ENCODE results near the gene ACOT11.

The ACOT11 gene

GRCh38 chr1:54645806-54646676 is 98.0 kb downstream of the ACOT11 start:
- no peak for DNase-seq (ENCODE audit: low read depth, low spot score)

GRCh38 chr1:54649130-54649898 is 101.3 kb downstream of the ACOT11 start:
- DNase-seq (ENCODE audit: low read depth, low spot score), result no peak

GRCh38 chr1:54649921-54650320 is 101.9 kb downstream of the ACOT11 start:
- no peak for DNase-seq (ENCODE audit: low read depth, low spot score)

GRCh38 chr1:54650417-54650816 is 102.4 kb downstream of the ACOT11 start:
- no peak for DNase-seq (ENCODE audit: low read depth, low spot score)

GRCh38 chr1:54651608-54652007 is 103.6 kb downstream of the ACOT11 start:
- no peak for DNase-seq (ENCODE audit: low read depth, low spot score)

GRCh38 chr1:54652168-54652567 is 104.1 kb downstream of the ACOT11 start:
- DNase-seq (ENCODE audit: low read depth, low spot score), result no peak

- DNase-seq (ENCODE audit: low read depth, low spot score), result no peak
These were observed 105.0 kb downstream of the ACOT11 start for GRCh38 chr1:54653036-54653435.

GRCh38 chr1:54658164-54658913 is 110.3 kb downstream of the ACOT11 start:
- DNase-seq (ENCODE audit: low read depth, low spot score), result no peak
